HepG2 (cell line): ENCODE results near the gene NUDCD2. TPM values are rescaled to one million over a fixed set of nuclear protein-coding genes. Genes with fewer than 3 reads are reported as not detected.

Experiments used
- ATF1 ChIP-seq: IDR thresholded peaks from 2 replicates; pipeline ENCODE4 v1.6.1; 2016; ENCODE audit warnings: mild to moderate bottlenecking, control low read depth
- ATM ChIP-seq: fragments of 450-650 bp; IDR thresholded peaks from 2 replicates; pipeline ENCODE4 v1.7.1; 2017; ENCODE audit warnings: mild to moderate bottlenecking, borderline replicate concordance
- ERF ChIP-seq: IDR thresholded peaks from 2 replicates; pipeline ENCODE4 v1.6.1; 2018; ENCODE audit warnings: missing biosample characterization, missing genetic modification reagents
- HBP1 ChIP-seq: IDR thresholded peaks from 2 replicates; pipeline ENCODE4 v1.6.1; 2016; ENCODE audit warnings: low read depth, control low read depth
- MTA1 ChIP-seq: sonication (generic); formaldehyde crosslinking; IDR thresholded peaks from 2 replicates; pipeline ENCODE4 v1.4.0; 2020; ENCODE audit warnings: missing genetic modification reagents, mild to moderate bottlenecking, borderline replicate concordance
- NFKBIZ ChIP-seq: IDR thresholded peaks from 2 replicates; pipeline ENCODE4 v1.6.1; 2018; ENCODE audit warnings: missing genetic modification reagents, missing compliant biosample characterization
- PAWR ChIP-seq: sonication (generic); formaldehyde crosslinking; IDR thresholded peaks from 2 replicates; pipeline ENCODE4 v1.4.0; 2020; ENCODE audit warnings: missing genetic modification reagents, mild to moderate bottlenecking, borderline replicate concordance
- PRDM10 ChIP-seq: sonication (generic); formaldehyde crosslinking; IDR thresholded peaks from 2 replicates; pipeline ENCODE4 v1.4.0; 2020; ENCODE audit warnings: low read depth, missing genetic modification reagents
- RBM22 ChIP-seq: fragments of 200-400 bp; formaldehyde crosslinking; optimal IDR thresholded peaks from 2 replicates; pipeline ENCODE3; 2017; ENCODE audit warnings: mild to moderate bottlenecking, low read length, moderate library complexity
- RNF219 ChIP-seq: sonication (generic); formaldehyde crosslinking; IDR thresholded peaks from 2 replicates; pipeline ENCODE4 v1.5.0; 2020; ENCODE audit warnings: mild to moderate bottlenecking, missing genetic modification reagents
- SIN3B ChIP-seq: fragments of 150-350 bp; IDR thresholded peaks from 2 replicates; pipeline ENCODE4 v1.6.1; 2014; ENCODE audit warnings: low read length
- ZBTB1 ChIP-seq: sonication (generic); formaldehyde crosslinking; IDR thresholded peaks from 2 replicates; pipeline ENCODE4 v1.4.0; 2020; ENCODE audit warnings: missing genetic modification reagents, borderline replicate concordance
- ZBTB33 ChIP-seq: sonication (generic); formaldehyde crosslinking; IDR thresholded peaks from 2 replicates; pipeline ENCODE4 v1.4.0; 2020; ENCODE audit warnings: missing genetic modification reagents
- ZNF20 ChIP-seq: sonication (generic); formaldehyde crosslinking; IDR thresholded peaks from 2 replicates; pipeline ENCODE4 v1.4.0; 2020; ENCODE audit warnings: mild to moderate bottlenecking, moderate library complexity, missing genetic modification reagents
- ZNF230 ChIP-seq: sonication (generic); formaldehyde crosslinking; IDR thresholded peaks from 2 replicates; pipeline ENCODE4 v1.4.0; 2020; ENCODE audit warnings: mild to moderate bottlenecking, missing genetic modification reagents
- ZNF256 ChIP-seq: sonication (generic); formaldehyde crosslinking; conservative IDR thresholded peaks from 2 replicates; pipeline ENCODE4 v1.4.0; 2020; ENCODE audit warnings: missing genetic modification reagents
- ZNF350 ChIP-seq: sonication (generic); formaldehyde crosslinking; IDR thresholded peaks from 2 replicates; pipeline ENCODE4 v1.4.0; 2020; ENCODE audit warnings: mild to moderate bottlenecking, low read depth, missing genetic modification reagents, borderline replicate concordance
- ZNF367 ChIP-seq: sonication (generic); formaldehyde crosslinking; IDR thresholded peaks from 2 replicates; pipeline ENCODE4 v1.4.0; 2020; ENCODE audit warnings: missing genetic modification reagents, borderline replicate concordance
- ZNF605 ChIP-seq: sonication (generic); formaldehyde crosslinking; IDR thresholded peaks from 2 replicates; pipeline ENCODE4 v1.8.0; 2022; ENCODE audit warnings: mild to moderate bottlenecking, missing genetic modification reagents
- ZNF777 ChIP-seq: sonication (generic); formaldehyde crosslinking; IDR thresholded peaks from 2 replicates; pipeline ENCODE4 v1.4.0; 2020; ENCODE audit warnings: missing genetic modification reagents
- ZNF839 ChIP-seq: sonication (generic); formaldehyde crosslinking; IDR thresholded peaks from 2 replicates; pipeline ENCODE4 v1.4.0; 2020; ENCODE audit warnings: missing genetic modification reagents, mild to moderate bottlenecking, borderline replicate concordance
- polyA plus RNA-seq, 8 experiments: library from polyadenylated mRNA; depleted of rRNA in 3 of 8; stranded (reverse) in 7 of 8; unstranded in 1 of 8; fragments of >200 nt; fragmentation: Illumina TruSeq in 4 of 8; extraction: Trizol in 4 of 8; gene quantifications; 2 replicates each; pipeline versions ENCODE4 v1.2.1 to v1.2.3, GENCODE V29; 2011 to 2016; ENCODE audit warnings: low read depth in 4 of 8, missing spikeins in 1 of 8, mixed read lengths in 1 of 8; ENCODE audit not compliant: insufficient read depth in 1 of 8
- total RNA-seq, 5 experiments: library from RNA; depleted of rRNA; stranded (reverse); fragments of >200 nt; fragmentation: Illumina TruSeq; extraction: Trizol; gene quantifications; 2 replicates each; pipeline ENCODE4 v1.2.3, GENCODE V29; 2016; ENCODE audit warnings: low read depth in 1 of 5

NUDCD2 gene
- total and polyA plus RNA-seq, 2 of the 13 experiments (the other 11 are each of a cell fraction or from before 2014, with no cell fraction given): 14.8 to 39.2 TPM

- TF ChIP-seq ZBTB33 (CRISPR knock-in tag) (no peak), ATF1 (peak; percentile 74), ZNF256 (no peak), HBP1 (CRISPR knock-in tag) (no peak), PAWR (CRISPR knock-in tag) (no peak), ZNF777 (CRISPR knock-in tag) (no peak; the same call in 1 of the 2 replicates), SIN3B (no peak), ZNF839 (no peak), ZBTB1 (CRISPR knock-in tag) (no peak), ZNF230 (peak; percentile 57; the same call in 1 of the 2 replicates), ERF (CRISPR knock-in tag) (peak; percentile 69), ZNF605 (CRISPR knock-in tag) (peak; percentile 86), ZNF367 (no peak), RNF219 (no peak), MTA1 (CRISPR knock-in tag) (no peak), NFKBIZ (CRISPR knock-in tag) (no peak), ZNF20 (no peak), RBM22 (peak; percentile 29), ZNF350 (CRISPR knock-in tag) (peak; percentile 76; the same call in 1 of the 2 replicates), ATM (no peak), PRDM10 (CRISPR knock-in tag) (no peak)
These were observed 22.4 kb downstream of the NUDCD2 start, which contains the start of gene CCNG1 (continued) for GRCh38 chr5:163437309-163438182.
